Endodermal cell (in vitro differentiated cells): ENCODE data around the gene SEC14L1. TPM values are rescaled to one million over a fixed set of nuclear protein-coding genes. Genes with fewer than 3 reads are reported as not detected.
"Not testable (repeated sequence)": the region's sequence is repeated elsewhere in the genome, so short reads cannot be mapped to it uniquely, and the experiment has no call there.

Source experiments
- DNase-seq: peaks from one replicate; pipeline ENCODE4 v3.0.0-alpha.2; 2017
- H3K27ac ChIP-seq: 2 replicates; pipeline ENCODE4 v1.5.1; 2013; ENCODE audit warnings: mild to moderate bottlenecking, low read depth, low read length, moderate library complexity
- H3K27me3 ChIP-seq: 2 replicates; pipeline ENCODE4 v1.6.1; 2013; ENCODE audit warnings: mild to moderate bottlenecking, low read length, moderate library complexity; ENCODE audit not compliant: insufficient read depth, control insufficient read depth, poor library complexity, severe bottlenecking
- H3K36me3 ChIP-seq: 2 replicates; pipeline ENCODE4 v1.7.0; 2013; ENCODE audit warnings: mild to moderate bottlenecking, low read length, moderate library complexity; ENCODE audit not compliant: control insufficient read depth, insufficient read depth
- H3K4me1 ChIP-seq: one replicate; pipeline ENCODE4 v1.7.0; 2013; ENCODE audit warnings: low read length; ENCODE audit not compliant: control insufficient read depth, insufficient read depth
- H3K4me3 ChIP-seq: 2 replicates; pipeline ENCODE4 v1.5.1; 2013; ENCODE audit warnings: mild to moderate bottlenecking, low read length, moderate library complexity
- H3K9ac ChIP-seq: 2 replicates; pipeline ENCODE4 v1.6.1; 2013; ENCODE audit warnings: mild to moderate bottlenecking, low read length, moderate library complexity; ENCODE audit not compliant: poor library complexity, severe bottlenecking; ENCODE audit errors: extremely low read depth
- H3K9me3 ChIP-seq: 2 replicates; pipeline ENCODE4 v1.6.1; 2013; ENCODE audit warnings: mild to moderate bottlenecking, low read length, moderate library complexity; ENCODE audit not compliant: control insufficient read depth
- H3K27ac Mint-ChIP-seq: 2 replicates; pipeline ENCODE4 v1.8.0; 2020; ENCODE audit warnings: mixed read lengths
- H3K27me3 Mint-ChIP-seq: 2 replicates; pipeline ENCODE4 v1.8.0; 2021; ENCODE audit warnings: mild to moderate bottlenecking, mixed read lengths; ENCODE audit not compliant: insufficient read depth
- H3K36me3 Mint-ChIP-seq: 2 replicates; pipeline ENCODE4 v1.8.0; 2020; ENCODE audit warnings: low read depth, mixed read lengths
- H3K4me1 Mint-ChIP-seq: 2 replicates; pipeline ENCODE4 v1.8.0; 2020; ENCODE audit warnings: mixed read lengths
- H3K4me3 Mint-ChIP-seq: 2 replicates; pipeline ENCODE4 v1.8.0; 2020; ENCODE audit warnings: mild to moderate bottlenecking, moderate library complexity, mixed read lengths
- H3K9me3 Mint-ChIP-seq: 2 replicates; pipeline ENCODE4 v1.8.0; 2020; ENCODE audit warnings: mild to moderate bottlenecking, mixed read lengths
- WGBS, 2 experiments: methylation state at CpG; one replicate each; pipeline versions ENCODE4 v1.1.5 to v1.1.7; 2013; ENCODE audit warnings: missing lambda C conversion rate in 2 of 2, mixed read lengths in 1 of 2; ENCODE audit not compliant: insufficient coverage in 1 of 2, insufficient read length in 1 of 2; 5-methylcytosine and 5-hydroxymethylcytosine counted together
- total RNA-seq, 2 donors: library from RNA; stranded (reverse); fragmentation: NEBNext Ultra II Directional in 1 of 2; extraction: Animal tissue kit (Norgen Biotek cat#: 25700) in 1 of 2; gene quantifications; 2 replicates in 1 of 2; 3 replicates in 1 of 2; pipeline ENCODE4 v1.2.1, GENCODE V29; 2021
- TF ChIP-seq, protein P1 (sequence below): fragments of 200-600 bp; sonication (generic); conservative IDR thresholded peaks from 2 replicates; pipeline ENCODE4 v1.5.0; 2021; ENCODE audit warnings: antibody characterized with exemption, mild to moderate bottlenecking

The SEC14L1 gene
- total RNA-seq, 2 donors from 2014 or later, result 77.0 to 87.4 TPM

DNA sequence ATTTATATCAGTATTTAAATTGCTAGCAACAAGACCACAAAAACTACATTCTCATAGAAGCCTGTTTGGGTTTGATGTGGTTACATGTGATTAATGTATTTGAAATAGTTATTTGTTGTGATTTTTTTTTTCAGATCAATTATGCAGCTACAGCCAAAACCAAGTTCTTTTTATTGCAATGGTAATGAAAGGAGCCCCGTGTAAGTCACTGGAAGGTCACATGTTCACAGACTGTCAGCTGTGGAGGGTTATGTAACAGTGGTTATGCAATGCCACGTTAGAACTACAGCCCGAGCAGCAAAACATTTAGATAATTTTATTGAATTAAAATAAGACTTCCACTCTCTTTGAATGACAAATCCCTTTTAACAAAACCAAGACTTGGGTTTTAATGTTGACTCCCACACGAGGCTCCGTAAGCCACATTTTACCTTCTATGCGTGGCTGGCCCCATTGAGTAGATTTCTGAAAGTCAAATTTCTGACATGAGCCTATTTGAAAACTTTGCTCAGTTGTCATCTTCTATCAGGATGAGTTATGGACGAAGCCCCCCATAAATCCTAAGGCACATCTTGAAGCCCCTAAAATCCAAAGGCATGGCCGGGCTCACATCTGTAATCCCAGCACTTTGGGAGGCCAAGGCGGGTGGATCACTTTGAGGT, 41.8 kb upstream of the SEC14L1 start:
- Mint-ChIP-seq H3K27me3 (no peaks in the 10 kb centered on the region), H3K9me3 (no peaks in the 10 kb centered on the region), H3K4me3 (no peak overlapping the region), H3K4me1 (peaks cover 15% of the 10 kb centered on the region), H3K36me3 (peaks cover 35% of the 10 kb centered on the region), H3K27ac (no peak overlapping the region)
- no peak overlapping the region for H3K27ac ChIP-seq
- 79 to 83% methylated on average over 7 of the region's 9 CpGs for WGBS, 2 experiments
- no peak overlapping the region for H3K4me3 ChIP-seq
- TF ChIP-seq, protein P1, sequence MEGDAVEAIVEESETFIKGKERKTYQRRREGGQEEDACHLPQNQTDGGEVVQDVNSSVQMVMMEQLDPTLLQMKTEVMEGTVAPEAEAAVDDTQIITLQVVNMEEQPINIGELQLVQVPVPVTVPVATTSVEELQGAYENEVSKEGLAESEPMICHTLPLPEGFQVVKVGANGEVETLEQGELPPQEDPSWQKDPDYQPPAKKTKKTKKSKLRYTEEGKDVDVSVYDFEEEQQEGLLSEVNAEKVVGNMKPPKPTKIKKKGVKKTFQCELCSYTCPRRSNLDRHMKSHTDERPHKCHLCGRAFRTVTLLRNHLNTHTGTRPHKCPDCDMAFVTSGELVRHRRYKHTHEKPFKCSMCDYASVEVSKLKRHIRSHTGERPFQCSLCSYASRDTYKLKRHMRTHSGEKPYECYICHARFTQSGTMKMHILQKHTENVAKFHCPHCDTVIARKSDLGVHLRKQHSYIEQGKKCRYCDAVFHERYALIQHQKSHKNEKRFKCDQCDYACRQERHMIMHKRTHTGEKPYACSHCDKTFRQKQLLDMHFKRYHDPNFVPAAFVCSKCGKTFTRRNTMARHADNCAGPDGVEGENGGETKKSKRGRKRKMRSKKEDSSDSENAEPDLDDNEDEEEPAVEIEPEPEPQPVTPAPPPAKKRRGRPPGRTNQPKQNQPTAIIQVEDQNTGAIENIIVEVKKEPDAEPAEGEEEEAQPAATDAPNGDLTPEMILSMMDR, result no peak
- peaks cover 5% of the 10 kb centered on the region for H3K36me3 ChIP-seq
- no peak overlapping the region for H3K9ac ChIP-seq
- DNase-seq, result no peak
- no peaks in the 10 kb centered on the region for H3K27me3 ChIP-seq
- H3K9me3 ChIP-seq, result no peaks in the 10 kb centered on the region
- no peaks in the 10 kb centered on the region for H3K4me1 ChIP-seq

- no peak overlapping the region for H3K27ac ChIP-seq
- Mint-ChIP-seq H3K4me3 (no peak overlapping the region), H3K27ac (peak overlapping the region; percentile 4), H3K4me1 (peaks cover 15% of the 10 kb centered on the region), H3K36me3 (peaks cover 28% of the 10 kb centered on the region), H3K27me3 (no peaks in the 10 kb centered on the region), H3K9me3 (no peaks in the 10 kb centered on the region)
- 93 to 98% methylated on average over 8 to 15 of the region's 15 CpGs for WGBS, 2 experiments
- no peaks in the 10 kb centered on the region for H3K27me3 ChIP-seq
- H3K9ac ChIP-seq, result no peak overlapping the region
- TF ChIP-seq, protein P1, result no peak
- no peaks in the 10 kb centered on the region for H3K4me1 ChIP-seq
- no peak for DNase-seq
- H3K9me3 ChIP-seq, result no peaks in the 10 kb centered on the region
- no peak overlapping the region for H3K4me3 ChIP-seq
- H3K36me3 ChIP-seq, result peaks cover 2% of the 10 kb centered on the region
These were observed 40.8 kb upstream of the SEC14L1 start for GRCh38 chr17:77099997-77100396.

DNA sequence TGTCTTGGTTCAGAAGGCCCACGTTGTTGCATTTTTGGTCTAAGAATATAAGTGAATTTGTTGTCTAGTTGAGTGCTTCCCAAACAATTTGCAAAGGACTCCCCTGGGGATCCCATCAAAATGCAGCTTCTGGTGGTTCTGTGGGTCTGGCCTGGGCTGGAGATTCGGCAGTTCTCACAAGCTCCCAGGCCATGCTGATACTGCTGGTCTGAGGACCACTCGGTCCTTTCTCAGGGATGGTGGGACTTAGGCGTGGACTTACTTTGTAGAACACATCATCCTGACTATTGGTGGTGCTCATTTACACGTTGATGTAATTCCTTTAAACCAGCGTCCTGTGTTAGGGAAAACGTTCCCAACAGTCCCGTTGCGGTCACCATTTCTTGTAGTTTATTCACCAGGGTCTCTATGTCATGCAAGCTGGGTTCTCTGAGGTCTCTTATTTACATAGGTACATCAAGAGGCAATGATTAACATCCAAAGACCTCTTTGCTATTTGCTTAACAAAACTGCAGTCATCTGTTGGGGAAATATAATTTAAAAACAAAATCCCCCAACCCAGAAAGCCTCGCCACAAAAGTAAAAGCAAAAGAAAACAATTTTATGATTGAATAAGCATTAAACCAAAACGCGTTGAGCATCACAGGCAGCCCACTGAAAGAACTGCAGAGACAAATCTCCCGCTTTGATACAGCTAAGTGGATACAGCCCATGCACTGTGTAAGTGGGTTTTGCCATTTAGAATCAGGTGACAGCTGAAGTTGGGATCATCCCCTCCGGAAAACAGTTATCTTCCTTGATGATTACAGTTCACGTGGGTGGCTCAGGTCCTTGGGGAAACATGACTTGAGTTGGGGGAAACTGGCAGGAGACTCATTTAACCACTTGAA, 39.0 kb upstream of the SEC14L1 start:
- H3K4me3 Mint-ChIP-seq, result no peak overlapping the region
- Histone ChIP-seq H3K36me3 (no peaks in the 10 kb centered on the region), H3K4me1 (no peaks in the 10 kb centered on the region), H3K27me3 (no peaks in the 10 kb centered on the region), H3K9ac (no peak overlapping the region), H3K4me3 (no peak overlapping the region), H3K27ac (no peak overlapping the region), H3K9me3 (no peaks in the 10 kb centered on the region)
- WGBS, 2 experiments, result 86 to 90% methylated on average over 13 to 15 of the region's 15 CpGs
- H3K27me3 Mint-ChIP-seq, result no peaks in the 10 kb centered on the region
- no peaks in the 10 kb centered on the region for H3K9me3 Mint-ChIP-seq
- H3K27ac Mint-ChIP-seq, result no peak overlapping the region
- H3K4me1 Mint-ChIP-seq, result peaks cover 20% of the 10 kb centered on the region
- H3K36me3 Mint-ChIP-seq, result peaks cover 22% of the 10 kb centered on the region
- TF ChIP-seq, protein P1, result no peak
- no peak for DNase-seq

- not testable (repeated sequence) for H3K27me3 Mint-ChIP-seq, H3K36me3 ChIP-seq, H3K4me3 ChIP-seq, H3K27ac Mint-ChIP-seq, H3K27me3 ChIP-seq, DNase-seq, H3K9ac ChIP-seq, H3K4me1 ChIP-seq, H3K4me3 Mint-ChIP-seq, H3K9me3 ChIP-seq, H3K27ac ChIP-seq, H3K9me3 Mint-ChIP-seq
- peaks cover 23% of the 10 kb centered on the region for H3K4me1 Mint-ChIP-seq
- peaks cover 22% of the 10 kb centered on the region for H3K36me3 Mint-ChIP-seq
- 94 to 97% methylated on average over 6 to 8 of the region's 8 CpGs for WGBS, 2 experiments
These were observed 38.2 kb upstream of the SEC14L1 start for GRCh38 chr17:77102411-77103134.
